Measurements from ENCODE around the gene TSEN15.

DNA sequence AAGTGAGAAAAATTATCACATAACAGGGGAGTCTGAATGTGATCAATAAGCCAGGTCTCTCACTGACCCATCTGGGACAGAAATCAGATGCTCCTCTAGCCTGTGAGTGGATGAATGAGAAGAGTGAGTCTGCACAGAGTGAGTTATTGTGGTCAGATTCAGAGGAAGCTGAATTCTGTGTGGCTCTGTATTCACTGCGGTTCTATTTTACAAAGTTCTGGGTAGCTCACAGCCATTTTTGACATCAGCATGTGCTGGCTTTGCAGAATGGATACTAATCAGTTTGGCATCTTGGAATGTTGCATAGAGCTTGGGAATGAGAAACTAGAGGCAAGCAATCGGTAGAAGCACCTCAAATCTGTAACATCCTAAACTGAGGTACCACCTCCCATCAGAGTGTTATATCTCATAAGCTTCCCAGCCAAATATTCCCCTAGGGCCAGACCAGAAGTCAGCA is 17.8 kb upstream of the TSEN15 start:
- TF ChIP-seq CTCF (IDR thresholded peaks at IDR 0.05), result no peak
- no peak for TF ChIP-seq POLR2A (IDR thresholded peaks at IDR 0.05)
